ENCODE measurements around the gene LCE4A.

DNA sequence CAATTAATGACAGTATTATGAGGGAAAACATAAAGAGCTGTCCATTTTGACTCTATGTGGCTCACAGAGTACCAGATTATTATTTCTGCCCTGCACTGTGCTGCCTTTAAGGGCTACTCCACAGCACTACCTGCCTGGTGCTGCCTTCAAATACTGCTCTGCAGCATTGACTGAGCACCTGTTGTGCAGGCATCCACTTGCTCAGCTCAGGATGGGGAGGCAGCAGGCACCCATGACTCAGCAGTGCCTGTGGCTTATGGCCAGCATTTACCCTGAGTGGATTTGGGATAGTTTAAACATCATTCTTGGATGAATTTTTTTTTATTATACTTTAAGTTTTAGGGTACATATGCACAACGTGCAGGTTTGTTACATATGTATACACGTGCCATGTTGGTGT, 48.9 kb downstream of the LCE4A start:
- TF ChIP-seq CTCF (IDR thresholded peaks at IDR 0.05; ENCODE audit: low read length) = no peak
- no peak for TF ChIP-seq EZH2 (IDR thresholded peaks at IDR 0.05; ENCODE audit: borderline replicate concordance, low read length)

All from OCI-LY1 (cell line).